Mucosa of descending colon (tissue), 3 donors: Measurements from ENCODE around the gene SLC15A3. TPM values are rescaled to one million over a fixed set of nuclear protein-coding genes. Genes with fewer than 3 reads are reported as not detected.

Experiments used
- ATAC-seq: fragments of 200-7000 bp; cut with Tn5 transposase; one replicate; pipeline ENCODE4 v1.9.1; 2020; ENCODE audit warnings: mild to moderate bottlenecking, moderate library complexity
- DNase-seq, 3 donors: peaks; one replicate each; pipeline ENCODE4 v3.0.0-alpha.2; 2020
- H3K36me3 ChIP-seq: fragments of 200-600 bp; one replicate; pipeline ENCODE4 v1.8.0; 2021; ENCODE audit warnings: low read depth, mild to moderate bottlenecking
- H3K4me1 ChIP-seq: fragments of 200-600 bp; one replicate; pipeline ENCODE4 v1.8.0; 2021; ENCODE audit warnings: low read depth, mild to moderate bottlenecking
- H3K4me3 ChIP-seq: fragments of 200-600 bp; one replicate; pipeline ENCODE4 v1.8.0; 2021; ENCODE audit warnings: mild to moderate bottlenecking
- H3K9me3 ChIP-seq: fragments of 200-600 bp; one replicate; pipeline ENCODE4 v1.8.0; 2021; ENCODE audit warnings: mild to moderate bottlenecking
- intact Hi-C, 2 donors: fragments of 100-400 bp; cut with DNase I in 1 of 2; cut with micrococcal nuclease in 1 of 2; formaldehyde crosslinking; loops; one replicate each; pipeline versions ENCODE4 v1.11.0 to v1.11.1; 2022; cut with DNase I, micrococcal nuclease
- total RNA-seq, 3 donors: library from RNA; stranded (reverse); fragmentation: NEBNext Ultra II Directional in 2 of 3; extraction: Animal tissue kit (Norgen Biotek cat#: 25700) in 2 of 3; gene quantifications; one replicate each; pipeline versions ENCODE4 v1.2.1 to v1.2.4, GENCODE V29; 2021 to 2023
- TF ChIP-seq, protein P1 (sequence below): fragments of 200-600 bp; IDR thresholded peaks from one replicate; pipeline ENCODE4 v1.8.0; 2022; ENCODE audit warnings: antibody characterized with exemption, mild to moderate bottlenecking
- donor health status: DM: no; HTN: no; CAD: no; lungs with moderate emphysema.
- donor health status: DM: no; HTN: no; CAD: no.
- donor health status: DM: no; HTN: yes; CAD: no.

Gene SLC15A3
- total RNA-seq, 3 donors from 2014 or later = 6.2 to 36.8 (median 18.4) TPM

DNA sequence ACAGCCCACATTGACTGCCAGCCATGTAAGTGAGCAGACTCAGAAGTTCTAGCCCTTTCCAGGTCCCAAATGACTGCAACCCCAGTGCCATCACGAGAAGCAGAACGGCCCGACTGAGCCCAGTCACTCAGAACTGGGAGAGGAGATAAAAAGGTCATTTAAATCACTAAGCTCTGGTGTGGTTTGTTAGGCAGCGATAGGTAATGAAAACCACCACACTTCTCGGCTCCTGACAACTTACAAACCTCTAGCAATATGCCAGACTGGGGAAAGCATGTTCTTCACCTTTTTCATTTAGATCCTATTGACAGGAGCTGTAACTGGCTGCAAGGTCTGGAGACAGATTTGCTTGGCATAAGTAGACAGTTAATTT lies 6.7 kb downstream of the SLC15A3 start:
- Histone ChIP-seq H3K9me3 (no peaks in the 10 kb centered on the region), H3K36me3 (no peaks in the 10 kb centered on the region), H3K4me1 (peaks cover 3% of the 10 kb centered on the region), H3K4me3 (no peak overlapping the region)
- ATAC-seq (no peak), DNase-seq (no peak)
- intact Hi-C loops = no loop called here
- TF ChIP-seq, protein P1, sequence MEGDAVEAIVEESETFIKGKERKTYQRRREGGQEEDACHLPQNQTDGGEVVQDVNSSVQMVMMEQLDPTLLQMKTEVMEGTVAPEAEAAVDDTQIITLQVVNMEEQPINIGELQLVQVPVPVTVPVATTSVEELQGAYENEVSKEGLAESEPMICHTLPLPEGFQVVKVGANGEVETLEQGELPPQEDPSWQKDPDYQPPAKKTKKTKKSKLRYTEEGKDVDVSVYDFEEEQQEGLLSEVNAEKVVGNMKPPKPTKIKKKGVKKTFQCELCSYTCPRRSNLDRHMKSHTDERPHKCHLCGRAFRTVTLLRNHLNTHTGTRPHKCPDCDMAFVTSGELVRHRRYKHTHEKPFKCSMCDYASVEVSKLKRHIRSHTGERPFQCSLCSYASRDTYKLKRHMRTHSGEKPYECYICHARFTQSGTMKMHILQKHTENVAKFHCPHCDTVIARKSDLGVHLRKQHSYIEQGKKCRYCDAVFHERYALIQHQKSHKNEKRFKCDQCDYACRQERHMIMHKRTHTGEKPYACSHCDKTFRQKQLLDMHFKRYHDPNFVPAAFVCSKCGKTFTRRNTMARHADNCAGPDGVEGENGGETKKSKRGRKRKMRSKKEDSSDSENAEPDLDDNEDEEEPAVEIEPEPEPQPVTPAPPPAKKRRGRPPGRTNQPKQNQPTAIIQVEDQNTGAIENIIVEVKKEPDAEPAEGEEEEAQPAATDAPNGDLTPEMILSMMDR = no peak

DNA sequence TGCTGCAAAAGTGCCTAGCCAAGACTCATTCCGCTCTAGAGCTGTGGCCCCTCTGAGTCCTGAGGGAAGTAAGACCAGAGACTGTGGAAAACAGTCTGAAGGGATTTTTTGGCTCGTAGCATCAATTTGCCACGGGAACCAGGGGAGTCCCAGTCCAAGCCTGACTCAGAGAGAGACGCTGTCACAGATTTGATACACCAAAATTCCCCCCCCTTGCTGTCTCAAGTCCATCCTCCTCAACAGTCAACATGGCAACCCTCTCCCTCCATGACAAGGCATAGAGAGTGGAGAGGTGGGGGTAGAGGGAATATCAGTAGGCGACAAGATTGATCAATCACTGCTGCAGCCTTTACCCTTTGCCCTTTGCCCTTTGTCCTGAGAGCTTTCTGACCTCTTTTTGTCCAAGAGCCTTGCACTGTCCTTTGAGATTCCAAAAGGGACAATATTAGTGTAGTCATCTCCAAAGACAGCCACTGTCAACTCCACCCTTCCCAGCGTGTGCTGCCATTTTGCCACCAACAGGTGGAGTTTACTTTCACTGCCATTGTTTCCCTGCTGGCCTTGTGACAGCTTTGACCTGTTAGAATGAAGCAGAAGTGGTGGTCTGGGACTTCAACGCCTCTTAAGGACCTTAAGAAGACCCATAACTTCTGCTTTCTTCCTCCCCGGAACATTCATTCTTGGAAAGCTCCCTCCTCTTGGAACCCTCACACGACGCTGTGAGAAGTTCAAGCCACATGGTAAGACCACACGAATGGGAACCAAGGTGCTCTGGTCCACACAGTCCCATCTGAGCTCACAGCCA lies 7.3 kb downstream of the SLC15A3 start:
- Histone ChIP-seq H3K9me3 (no peaks in the 10 kb centered on the region), H3K4me1 (peaks cover 3% of the 10 kb centered on the region), H3K36me3 (no peaks in the 10 kb centered on the region), H3K4me3 (no peak overlapping the region)
- TF ChIP-seq, protein P1 = no peak
- no peak for DNase-seq
- intact Hi-C loops = no loop called here
- ATAC-seq = no peak

DNA sequence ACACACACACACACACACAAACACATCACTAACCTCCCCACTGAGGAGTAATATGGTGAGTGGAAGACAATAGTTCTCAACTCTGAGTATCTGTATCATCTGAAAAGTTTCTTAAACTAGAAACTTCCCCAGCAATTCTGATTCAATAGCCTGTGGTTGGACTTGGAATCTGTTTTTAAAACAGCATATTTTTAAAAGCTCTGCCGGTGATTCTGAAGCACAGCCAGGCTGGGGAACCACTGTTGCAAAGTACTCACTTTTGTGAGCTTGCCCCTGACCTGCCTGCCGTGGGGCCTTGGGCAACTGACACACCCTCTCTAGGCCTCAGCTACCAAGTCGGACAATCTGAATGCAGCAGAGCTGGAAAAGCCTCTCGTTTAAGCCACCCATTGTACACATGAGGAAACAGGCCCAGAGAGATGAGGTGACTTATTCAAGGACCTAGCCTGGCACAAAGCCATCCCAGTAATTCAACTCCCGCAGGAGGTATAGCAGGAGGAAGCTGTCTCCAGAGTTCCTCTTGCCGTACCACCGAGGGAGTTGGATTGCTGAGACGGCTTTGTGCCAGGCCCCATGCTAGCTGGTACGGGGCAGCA lies 8.9 kb downstream of the SLC15A3 start:
- Histone ChIP-seq H3K4me1 (peaks cover 3% of the 10 kb centered on the region), H3K4me3 (no peak overlapping the region), H3K36me3 (no peaks in the 10 kb centered on the region), H3K9me3 (no peaks in the 10 kb centered on the region)
- DNase-seq (peak in 1 of 3 donors; percentile 72), ATAC-seq (peak; percentile 90)
- intact Hi-C loops = no loop called here
- TF ChIP-seq, protein P1 = no peak

DNA sequence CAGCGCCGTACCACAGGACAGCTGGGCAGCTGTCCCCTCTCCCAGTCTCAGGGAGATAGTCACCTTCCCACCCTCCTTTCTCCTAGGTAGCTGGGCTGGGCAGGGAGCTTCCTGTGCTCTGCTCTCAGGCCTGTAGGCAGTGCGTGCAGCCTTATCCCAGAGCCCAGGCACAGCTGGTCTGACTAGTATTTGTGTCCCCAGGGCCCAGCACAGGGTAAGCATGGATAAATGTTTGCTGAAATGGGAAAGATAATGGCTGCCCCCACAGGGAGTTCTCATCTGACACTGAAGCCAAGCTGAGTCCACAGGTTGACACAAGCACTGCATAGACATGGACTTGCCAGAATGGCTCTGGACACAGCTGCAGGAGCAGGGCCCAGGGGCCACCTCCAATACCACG lies 9.8 kb downstream of the SLC15A3 start:
- H3K4me3 ChIP-seq = no peak overlapping the region
- H3K4me1 ChIP-seq = peaks cover 3% of the 10 kb centered on the region
- ATAC-seq (no peak), DNase-seq (no peak)
- TF ChIP-seq, protein P1 = no peak
- H3K9me3 ChIP-seq = no peaks in the 10 kb centered on the region
- intact Hi-C loops = no loop called here
- no peaks in the 10 kb centered on the region for H3K36me3 ChIP-seq

DNA sequence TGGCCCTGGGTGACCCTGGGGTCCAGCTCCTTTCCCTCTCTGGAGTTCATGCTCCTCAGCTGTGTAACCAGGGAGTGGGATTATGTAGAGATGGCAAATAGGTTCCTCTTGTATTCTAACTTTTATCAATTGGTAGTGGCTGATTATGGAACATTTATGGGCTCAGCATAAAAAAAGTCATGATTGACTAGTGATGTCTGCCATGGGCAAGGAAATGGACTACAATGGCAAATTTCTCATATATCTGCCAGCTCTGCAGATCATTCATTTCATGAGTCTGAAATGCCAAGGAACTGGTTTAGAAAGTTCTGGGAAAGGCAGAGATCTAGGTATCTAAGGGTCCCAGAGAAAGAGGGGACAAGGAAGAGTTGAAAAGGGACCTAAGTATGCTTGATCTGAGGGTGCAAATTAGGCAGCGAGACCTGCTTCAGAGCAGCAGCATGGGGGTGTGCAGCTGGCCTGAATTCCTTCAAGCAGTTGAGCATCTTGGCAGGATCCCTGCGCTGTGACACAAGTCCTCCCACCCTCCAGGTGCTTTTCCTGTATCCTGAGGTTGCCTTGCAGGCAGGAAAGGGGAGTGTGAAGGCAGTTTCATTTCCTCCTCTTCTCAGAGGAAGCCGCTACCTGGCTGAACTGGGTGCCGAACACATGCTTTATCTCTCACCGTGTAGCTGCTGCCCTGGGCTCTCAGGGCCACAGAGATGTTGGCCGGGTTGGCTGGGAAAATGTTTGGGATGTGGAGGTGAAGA lies 10.4 kb downstream of the SLC15A3 start:
- intact Hi-C loops = no loop called here
- DNase-seq (no peak), ATAC-seq (no peak)
- H3K9me3 ChIP-seq = no peaks in the 10 kb centered on the region
- H3K4me3 ChIP-seq = no peak overlapping the region
- H3K36me3 ChIP-seq = no peaks in the 10 kb centered on the region
- peaks cover 3% of the 10 kb centered on the region for H3K4me1 ChIP-seq
- TF ChIP-seq, protein P1 = no peak
